Endothelial cell of hepatic sinusoid (primary cell): Measurements from ENCODE around the gene ZNHIT2.

Experiments used
- in situ Hi-C: cut with HindIII; loops from 2 replicates; pipeline ENCODE4 v1.10.0; 2017; ENCODE audit warnings: low sequenced_read_pairs

Gene ZNHIT2

GRCh38 chr11:65134952-65135632, 17.6 kb upstream of the ZNHIT2 start:
- in situ Hi-C loops: loop anchor here (5.0 kb wide), 1 partner anchor 57 kb away; no protein-coding TSS in a partner anchor

GRCh38 chr11:65134240-65134951, 16.9 kb upstream of the ZNHIT2 start, which contains the start of gene SYVN1:
SYVN1 (minus strand) TSS chr11:65134519; CDS start chr11:65133601, 918 bp downstream.
- in situ Hi-C loops: no loop called here

GRCh38 chr11:65133724-65134123, 16.2 kb upstream of the ZNHIT2 start:
- in situ Hi-C loops: no loop called here

DNA sequence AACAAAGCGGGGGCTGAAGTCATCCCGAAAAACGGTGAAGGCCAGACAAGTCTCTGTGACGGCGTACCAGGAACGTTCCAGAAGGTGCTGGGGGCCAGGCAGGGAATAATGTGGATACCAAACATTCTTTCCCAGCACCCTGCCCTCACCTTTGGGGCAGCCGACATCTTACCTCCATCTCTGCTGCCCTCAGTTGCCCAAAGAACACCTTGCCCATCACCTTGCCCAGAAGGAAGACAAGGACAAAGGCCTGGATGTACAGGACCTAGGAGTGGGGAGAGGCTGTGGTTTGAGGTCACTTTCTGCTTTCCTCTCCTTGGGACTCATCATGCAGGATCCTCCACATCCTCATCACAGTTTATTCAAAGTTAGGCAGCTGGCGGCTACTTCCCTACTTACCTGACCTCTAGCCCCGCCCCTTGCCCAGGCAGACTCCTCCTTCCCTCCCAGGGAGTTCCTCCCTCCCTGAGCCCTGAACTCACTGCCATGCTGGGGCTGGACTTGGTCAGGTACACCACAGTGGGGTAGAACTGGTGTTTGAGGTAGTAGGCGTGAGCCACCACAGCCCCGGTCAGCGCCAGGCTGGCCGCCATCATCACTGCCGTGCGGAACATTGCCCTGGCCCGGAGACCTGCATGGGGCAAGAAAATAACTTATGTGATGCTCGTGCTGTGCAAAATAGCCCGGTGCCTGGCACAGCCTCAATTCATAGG, 15.6 kb upstream of the ZNHIT2 start:
- in situ Hi-C loops: no loop called here

- in situ Hi-C loops: no loop called here
These were observed 14.9 kb upstream of the ZNHIT2 start for GRCh38 chr11:65132238-65132987.

GRCh38 chr11:65131895-65132237, 14.4 kb upstream of the ZNHIT2 start:
- in situ Hi-C loops: no loop called here

- in situ Hi-C loops: no loop called here
These were observed 13.9 kb upstream of the ZNHIT2 start for GRCh38 chr11:65131417-65131776.

- in situ Hi-C loops: no loop called here
These were observed 13.3 kb upstream of the ZNHIT2 start for GRCh38 chr11:65130631-65131416.

- in situ Hi-C loops: no loop called here
These were observed 12.3 kb upstream of the ZNHIT2 start for GRCh38 chr11:65129649-65130441.

DNA sequence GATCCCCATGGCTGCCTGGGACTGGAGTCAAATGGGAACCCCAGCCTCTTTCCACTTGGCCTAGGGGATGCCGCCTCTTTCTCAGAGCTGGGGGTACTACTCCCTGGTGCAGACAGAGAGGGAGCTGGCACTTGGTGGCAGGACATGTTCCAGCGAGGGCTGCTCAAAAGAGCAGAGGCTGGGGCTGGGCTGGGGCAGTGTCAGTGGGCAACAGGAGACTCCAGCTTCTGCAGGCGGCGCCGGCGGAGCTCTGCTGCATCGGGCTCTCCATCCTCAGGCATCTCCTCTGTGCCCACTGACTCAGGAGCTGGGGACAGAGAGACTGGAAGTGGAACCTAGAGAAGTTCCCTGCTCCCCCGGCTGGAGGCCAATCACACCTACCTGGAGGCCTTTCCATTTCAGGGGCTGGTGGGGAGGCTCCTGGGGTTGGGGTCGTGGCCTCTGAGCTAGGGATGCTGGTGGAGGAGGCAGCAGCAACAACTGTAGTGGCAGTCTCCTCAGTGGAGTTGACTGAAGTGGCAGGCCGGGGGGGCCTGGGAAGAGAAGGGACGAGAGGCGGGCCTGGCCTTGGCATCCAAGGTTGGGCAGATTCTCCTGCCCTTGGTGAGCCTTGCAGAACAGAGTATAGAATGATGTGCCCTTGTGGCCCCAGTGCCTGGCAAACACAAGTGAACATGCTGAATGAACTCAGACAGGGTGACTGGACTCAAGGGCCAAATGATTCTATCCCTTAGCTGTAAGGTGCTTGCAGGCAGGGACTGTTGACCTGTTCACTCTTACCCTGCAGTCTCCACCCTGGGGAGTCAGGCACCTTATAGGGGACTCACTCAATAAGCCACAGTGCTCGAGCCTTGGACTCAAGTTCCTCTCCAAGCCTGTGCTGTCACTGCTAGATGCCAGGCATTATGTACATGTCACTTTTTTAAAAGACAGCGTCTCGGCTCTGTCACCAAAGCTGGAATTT, 11.0 kb upstream of the ZNHIT2 start:
- in situ Hi-C loops: no loop called here

- in situ Hi-C loops: no loop called here
These were observed 10.1 kb upstream of the ZNHIT2 start for GRCh38 chr11:65127473-65128181.

DNA sequence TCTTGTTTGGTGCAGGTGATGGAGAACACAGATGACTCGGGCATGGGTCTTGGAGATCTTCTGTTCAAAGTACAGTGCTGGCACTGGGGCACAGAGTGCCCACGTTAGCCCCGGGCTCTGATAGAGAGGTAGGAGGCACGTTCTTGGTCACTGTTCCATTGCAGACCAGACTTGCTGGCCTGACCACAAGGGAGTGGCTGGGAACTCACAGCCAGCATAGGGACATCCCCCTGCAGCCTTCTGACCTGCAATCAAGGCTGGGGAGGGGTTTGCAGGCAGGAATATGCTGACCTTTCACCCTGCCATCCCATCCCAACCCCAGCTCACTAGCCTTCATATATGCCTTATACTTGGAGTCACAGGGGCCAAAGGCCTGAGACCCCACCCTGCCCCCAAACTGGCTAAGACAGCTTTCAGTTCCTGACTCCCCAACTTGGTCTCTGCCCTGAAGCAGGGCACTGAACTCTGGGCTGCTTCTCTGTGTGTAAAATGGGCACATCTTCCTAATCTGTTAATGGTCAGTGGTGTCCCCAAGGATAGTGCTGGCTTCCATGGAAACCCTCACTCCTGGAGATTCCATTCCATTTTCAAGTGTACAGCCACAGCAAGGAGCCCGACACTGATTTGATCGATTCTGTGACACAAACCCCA, 9.2 kb upstream of the ZNHIT2 start:
- in situ Hi-C loops: no loop called here

DNA sequence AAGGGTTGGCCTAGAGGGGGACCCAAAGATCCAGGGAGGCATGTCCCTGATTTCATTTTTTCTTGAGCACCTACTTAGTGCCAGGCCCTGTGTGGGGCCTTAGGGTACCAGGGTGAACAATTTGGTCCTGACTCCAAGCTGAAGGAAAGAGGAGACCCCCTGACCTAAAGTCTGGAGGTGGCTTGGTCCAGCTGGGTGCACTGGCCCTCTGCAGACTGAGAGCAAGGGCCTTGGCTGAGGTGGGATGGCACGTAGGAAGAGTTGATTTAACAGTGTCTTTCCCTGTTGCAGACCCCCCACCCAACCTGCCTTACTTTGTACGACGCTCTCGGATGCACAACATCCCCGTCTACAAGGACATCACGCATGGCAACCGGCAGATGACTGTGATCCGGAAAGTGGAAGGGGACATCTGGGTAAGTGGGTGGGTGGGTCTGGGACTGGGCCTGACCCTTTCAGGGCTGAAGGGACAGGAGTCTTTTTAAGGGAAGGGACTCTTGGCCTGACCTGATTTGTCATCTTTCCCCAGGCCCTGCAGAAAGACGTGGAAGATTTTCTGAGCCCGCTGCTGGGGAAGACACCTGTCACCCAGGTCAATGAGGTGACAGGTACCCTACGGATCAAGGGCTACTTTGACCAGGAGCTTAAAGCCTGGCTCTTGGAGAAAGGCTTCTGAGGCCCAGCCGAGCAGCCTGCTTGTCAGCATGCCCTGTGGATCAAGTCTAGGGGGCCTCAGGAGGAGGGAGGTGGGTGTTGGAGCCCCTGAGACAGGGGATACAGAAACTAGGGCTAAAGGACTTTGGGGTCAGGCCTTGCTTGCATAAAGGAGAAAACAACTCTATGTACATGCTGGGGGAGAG, 7.9 kb upstream of the ZNHIT2 start:
- in situ Hi-C loops: no loop called here

DNA sequence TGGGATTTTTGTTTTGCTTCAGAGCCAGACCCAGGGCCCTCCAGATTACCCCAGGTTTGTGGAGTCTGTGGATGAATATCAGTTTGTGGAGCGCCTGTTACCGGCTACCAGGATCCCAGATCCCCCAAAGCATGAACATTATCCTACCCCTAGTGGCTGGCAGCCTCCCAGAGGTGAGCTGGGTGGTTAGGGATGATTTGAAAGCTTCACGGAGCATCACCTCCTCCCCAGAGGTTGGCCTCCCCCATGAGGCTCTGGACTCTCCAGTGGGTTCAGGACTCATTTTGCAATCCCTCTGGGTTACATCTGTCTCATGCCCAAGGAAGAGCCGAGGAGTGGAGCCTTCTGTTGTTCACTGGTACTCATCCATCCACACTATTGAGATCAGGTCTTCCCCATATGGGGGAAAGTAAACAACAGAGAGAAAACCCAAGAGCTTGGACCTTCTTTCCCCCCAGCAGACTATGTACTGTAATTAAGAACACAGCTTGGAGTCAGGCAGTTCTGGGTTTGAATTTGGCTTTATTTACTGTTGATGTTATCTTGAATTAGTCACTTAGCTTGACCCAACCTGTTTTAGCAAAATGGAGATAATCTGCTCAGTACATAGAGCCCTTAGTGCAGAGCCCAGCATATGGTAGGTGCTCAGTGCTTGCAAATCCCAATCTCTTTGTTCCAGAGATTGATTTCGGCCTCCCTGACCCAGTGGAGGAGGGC, 7.1 kb upstream of the ZNHIT2 start:
- in situ Hi-C loops: no loop called here

- in situ Hi-C loops: no loop called here
These were observed 4.6 kb upstream of the ZNHIT2 start, which contains the start of the genes FAU and MRPL49 for GRCh38 chr11:65121865-65122696. FAU (minus strand) TSS chr11:65122134; CDS start chr11:65121813, 321 bp downstream. MRPL49 (plus strand) TSS chr11:65122321; CDS start chr11:65122347, 26 bp downstream.
